Measurements from ENCODE around the gene PTPRCAP.
"Not testable (repeated sequence)": the region's sequence is repeated elsewhere in the genome, so short reads cannot be mapped to it uniquely, and the experiment has no call there.

PTPRCAP gene

DNA sequence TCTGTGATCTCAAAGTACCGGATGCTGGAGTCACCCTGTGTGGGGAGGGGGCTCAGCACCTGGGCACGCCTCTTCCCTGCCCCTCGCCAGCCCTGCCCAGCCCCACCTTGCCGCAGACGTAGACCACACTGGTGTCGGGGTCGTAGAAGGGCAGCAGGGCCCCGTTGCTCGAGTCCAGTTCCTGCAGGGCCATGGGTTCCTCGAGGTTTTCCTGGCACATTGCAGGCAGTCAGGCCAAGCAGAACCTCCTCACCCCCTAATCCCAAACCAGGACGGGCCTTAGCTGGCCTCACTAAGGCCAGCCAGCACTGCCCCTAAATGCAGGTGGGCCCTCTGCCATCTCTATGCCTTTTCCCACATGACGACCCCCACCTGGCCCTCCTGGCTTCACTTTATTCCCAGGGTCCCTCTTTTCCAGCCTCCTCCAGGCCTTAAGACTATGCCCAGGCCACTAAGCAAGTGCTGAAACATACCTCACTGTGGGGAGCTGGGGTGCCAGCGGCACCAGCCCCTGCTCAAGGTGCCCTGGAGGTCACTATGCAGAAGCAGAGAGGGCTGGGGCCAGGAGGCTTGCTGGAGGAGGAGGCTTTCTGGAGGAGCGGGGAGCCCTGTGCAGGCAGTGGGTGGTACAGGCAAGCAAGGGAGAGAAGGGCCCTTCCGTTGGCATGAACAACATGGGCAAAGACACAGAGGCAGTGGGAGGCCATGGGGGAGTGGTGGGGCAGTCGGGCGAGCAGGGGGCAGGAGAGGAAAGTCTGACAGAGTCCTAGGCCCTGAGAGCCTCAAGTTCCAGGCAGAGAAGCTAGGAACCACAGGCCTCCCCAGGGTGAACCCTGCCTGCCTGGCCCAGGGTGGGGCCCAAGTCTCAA lies 3.0 kb upstream of the PTPRCAP start:
- DNase-seq (ENCODE audit: low read depth in 2 of 2) = no peak

DNA sequence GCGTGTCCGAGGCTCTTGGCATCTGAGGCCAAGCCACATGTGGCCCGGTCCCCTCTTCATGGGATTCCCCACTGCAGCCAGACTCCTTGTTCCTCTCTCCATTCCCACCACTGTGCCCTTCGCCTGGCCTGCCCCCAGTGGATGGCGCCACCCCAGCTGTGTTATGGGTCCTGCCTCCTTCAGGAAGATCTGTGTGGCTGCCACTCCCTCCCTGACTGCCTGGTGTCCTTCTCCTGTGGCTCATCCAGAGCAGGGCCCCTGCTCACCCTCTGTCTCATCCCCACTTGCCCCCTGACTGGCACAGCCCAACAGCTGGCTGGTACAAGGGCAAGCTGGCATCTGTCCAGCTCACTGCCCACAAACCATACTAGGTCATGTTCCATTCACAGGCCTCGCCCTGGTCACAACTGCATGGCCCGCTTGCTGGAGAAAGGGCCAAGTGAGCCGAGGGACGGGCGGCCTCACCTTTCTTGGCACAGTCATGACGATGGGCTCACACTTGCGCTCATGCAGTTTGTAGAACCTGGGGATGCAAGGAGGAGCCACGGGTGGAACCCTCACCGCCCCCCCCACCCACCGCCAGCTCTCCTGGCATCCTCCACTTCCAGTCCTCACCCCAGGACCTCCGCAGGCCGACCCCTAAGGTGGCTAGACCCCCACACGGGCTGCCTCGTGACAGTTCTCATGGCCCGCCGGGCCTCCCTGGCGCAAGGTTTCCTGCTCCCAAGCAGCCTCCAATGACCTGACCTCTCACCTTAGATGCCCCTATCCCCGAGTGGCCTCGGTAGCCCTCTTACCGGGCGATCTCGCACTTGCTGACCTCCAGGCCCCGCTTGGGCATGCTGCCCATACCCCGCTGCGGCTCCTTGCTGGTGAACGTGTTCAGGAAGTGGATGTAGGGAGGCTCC lies 2.1 kb upstream of the PTPRCAP start:
- DNase-seq (ENCODE audit: low read depth in 2 of 2) = no peak

DNA sequence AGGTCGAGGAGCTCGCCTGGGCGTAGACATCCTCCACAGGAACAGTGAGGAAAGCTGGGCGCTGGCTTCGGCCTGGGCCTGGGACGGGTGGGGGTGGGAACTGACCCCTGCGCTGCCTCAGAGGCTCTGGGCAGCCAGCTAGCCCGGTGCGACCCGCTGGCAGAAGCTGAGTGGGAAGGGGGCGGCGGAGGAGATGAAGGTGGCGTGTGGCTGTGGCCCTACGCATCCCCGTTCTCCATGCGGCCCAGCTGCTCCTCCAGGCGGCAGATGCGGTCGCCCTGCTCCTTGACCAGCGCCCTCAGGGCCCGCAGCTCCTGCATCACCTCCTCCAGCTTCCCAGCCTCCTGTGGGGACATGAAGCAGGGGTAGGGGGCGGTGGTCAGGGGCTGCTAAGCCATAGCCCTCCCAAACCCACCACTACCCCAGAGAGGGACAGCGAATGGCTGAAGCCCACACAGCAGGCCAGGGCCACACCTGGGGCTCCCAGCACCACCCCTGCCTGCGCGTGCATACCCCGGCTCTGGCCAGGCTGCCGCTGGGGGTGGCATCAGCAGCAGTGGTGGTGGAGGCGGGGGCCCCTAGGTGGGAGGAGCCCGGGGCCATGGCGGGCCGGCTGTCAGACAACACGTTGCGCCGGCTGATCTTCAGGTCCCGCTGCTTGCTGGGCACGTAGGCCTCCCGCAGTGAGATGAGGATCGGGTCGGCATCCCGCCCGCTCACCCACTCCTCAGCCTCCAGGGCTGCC lies 848 bp upstream of the PTPRCAP start:
- DNase-seq (ENCODE audit: low read depth in 2 of 2) = no peak

DNA sequence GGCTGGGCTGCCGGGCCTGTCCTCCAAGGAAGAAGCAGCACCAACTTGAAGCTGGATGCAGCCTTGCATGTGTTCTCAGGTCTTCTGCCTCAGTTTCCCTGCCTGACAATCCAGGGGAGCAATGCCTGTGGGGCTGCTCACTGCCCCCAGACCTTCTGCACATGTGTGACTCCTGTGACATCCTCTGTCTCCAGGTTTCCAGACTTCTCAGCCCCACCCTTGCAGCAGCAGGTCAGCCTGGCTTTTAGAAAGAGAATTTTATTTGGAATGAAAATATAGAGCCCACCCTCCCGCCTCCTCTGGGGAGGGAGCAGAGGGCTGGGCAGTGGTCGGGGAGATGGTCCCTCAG lies 301 bp upstream of the PTPRCAP start:
- DNase-seq (ENCODE audit: low read depth in 2 of 2) = no peak

DNA sequence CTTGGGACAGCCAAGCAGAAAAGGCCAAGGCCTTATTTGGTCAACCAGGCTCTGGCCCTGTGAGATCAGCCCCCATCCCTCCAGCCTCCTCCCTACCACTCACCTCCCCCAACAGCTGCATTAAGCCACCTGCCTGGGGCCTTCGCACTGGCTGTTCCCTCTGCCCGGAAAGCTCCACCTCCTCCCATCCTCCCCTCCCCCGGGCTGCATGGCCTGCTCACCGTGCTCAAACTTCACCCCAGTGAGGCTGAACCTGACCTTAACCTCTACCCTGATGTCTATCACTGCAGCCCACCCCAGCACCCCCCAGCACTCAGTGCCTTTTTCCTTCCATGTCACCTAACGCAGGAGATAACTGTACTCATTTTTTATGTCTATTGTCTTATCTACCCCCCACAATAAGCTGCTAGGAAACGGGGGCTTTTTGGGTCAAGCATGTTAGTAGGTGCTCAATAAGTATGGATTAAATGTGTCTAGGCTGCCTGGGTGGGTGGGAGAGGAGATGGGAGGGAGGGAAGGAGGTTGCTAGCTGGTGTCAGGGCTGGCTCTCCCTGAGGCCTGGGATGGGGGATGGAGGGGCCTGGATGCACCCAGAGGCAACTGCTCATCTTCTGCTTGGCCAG lies 912 bp downstream of the PTPRCAP start:
- no peak for DNase-seq (ENCODE audit: low read depth in 2 of 2)

DNA sequence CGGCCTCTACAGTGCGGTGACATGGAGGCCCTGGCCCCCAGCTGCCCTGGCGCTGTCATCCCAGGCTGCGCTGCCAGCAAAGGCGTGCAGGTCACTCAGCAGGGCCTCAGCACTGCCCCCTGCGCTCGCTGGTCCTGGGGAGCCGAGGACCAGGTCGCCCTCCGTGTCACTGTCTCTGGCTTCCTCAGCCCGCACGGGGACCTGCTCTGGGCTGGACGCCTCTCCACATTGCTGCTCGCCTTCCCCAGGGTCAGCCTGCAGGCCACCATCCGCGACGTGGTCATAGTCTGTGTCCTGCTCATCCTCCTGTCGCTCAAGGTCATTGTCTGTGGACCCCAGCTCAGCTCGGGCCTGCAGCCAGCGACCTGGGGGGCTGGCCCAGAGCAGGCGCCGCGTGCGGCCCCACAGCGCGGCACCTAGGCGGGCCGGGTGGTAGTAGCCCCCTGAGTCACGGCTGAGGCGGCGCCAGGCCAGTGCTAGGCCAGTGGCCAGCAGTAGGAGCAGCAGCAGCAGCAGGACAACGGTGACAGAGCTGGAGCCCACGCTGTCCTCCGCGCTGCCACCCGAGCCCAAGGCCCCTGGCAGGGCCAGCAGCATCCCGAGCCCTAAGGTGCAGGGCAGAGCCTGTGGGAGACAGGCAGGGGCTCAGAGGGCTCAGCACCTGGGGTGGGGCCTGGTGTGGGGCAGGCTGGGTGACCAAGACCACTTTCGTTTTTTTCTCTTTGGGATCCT lies 1.6 kb downstream of the PTPRCAP start:
- DNase-seq (ENCODE audit: low read depth in 2 of 2) = no peak

DNA sequence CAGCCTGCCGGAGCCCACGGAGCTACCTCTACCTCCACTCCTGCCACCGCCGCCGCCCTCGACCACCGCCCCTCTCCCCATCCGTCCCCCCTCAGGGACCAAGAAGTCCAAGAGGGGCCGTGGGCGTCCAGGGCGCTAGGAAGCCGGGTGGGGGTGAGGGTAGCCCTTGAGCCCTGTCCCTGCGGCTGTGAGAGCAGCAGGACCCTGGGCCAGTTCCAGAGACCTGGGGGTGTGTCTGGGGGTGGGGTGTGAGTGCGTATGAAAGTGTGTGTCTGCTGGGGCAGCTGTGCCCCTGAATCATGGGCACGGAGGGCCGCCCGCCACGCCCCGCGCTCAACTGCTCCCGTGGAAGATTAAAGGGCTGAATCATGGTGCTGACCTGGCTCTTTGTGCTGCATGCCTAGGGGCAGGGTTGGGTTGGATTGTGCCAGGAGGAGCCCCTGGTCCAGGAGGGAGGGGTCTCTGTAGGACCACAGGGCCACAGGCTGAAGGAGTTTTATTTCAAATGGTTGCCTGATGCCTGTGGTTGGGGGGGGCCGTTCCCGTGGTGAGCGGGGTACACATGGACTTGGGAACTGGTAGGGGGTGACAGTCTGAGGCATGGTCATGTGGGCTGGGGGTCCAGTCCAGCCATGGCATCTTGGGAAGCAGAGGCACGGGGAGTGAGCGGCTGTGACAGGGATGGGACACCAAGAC lies 2.3 kb downstream of the PTPRCAP start:
- DNase-seq (ENCODE audit: low read depth in 2 of 2) = no peak

DNA sequence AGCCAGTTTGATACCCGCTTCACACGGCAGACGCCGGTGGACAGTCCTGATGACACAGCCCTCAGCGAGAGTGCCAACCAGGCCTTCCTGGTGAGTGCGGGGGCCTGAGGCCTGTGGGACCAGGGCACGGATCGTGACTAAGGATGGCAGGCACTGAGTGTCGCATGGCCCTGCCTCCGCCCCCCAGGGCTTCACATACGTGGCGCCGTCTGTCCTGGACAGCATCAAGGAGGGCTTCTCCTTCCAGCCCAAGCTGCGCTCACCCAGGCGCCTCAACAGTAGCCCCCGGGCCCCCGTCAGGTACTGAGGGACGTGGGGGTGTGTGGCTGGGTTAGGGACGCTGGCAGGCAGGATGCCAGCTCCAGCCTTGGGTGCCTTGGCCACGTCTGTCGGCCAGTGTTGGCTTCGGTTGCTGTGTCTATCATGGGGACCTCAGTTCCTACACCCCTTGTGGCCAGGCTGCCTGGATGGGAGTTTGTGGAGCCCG lies 3.0 kb downstream of the PTPRCAP start:
- no peak for DNase-seq (ENCODE audit: low read depth in 2 of 2)

DNA sequence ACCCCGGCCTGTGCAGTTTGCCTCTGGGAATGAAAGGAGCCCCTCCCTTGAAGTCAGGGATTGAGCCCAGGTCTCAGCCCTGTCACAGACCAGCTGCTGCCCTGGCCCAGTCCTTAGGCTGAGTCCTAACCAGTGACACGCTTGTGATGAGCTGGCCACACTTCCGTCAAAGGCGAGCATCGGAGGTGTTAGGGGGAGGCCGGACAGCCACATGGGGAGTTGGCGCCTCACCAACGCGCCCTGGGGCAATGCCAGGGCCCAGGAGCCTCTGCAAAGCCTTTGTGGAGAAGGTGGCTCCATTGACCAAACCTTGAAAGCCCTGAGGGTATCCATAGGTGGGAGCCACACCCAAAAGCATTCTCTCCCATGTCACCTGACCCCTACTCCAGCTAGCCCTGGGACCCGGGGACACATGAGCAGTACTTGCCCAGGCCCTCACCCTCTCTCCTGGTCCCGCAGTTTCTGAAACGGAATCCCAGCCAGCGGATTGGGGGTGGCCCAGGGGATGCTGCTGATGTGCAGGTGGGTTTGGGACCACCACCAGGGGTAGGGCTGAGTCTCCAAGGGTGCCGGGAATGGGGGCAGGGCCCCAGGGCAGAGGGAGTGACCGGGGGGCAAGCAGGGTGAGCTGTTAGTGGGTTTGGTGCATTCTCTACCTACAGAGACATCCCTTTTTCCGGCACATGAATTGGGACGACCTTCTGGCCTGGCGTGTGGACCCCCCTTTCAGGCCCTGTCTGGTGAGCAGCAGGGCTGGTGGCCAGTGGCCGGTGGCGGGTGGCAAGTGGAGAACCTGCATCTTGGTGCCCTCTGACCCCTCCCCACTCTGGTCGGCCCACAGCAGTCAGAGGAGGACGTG lies 3.7 kb downstream of the PTPRCAP start:
- DNase-seq (ENCODE audit: low read depth in 2 of 2) = no peak

DNA sequence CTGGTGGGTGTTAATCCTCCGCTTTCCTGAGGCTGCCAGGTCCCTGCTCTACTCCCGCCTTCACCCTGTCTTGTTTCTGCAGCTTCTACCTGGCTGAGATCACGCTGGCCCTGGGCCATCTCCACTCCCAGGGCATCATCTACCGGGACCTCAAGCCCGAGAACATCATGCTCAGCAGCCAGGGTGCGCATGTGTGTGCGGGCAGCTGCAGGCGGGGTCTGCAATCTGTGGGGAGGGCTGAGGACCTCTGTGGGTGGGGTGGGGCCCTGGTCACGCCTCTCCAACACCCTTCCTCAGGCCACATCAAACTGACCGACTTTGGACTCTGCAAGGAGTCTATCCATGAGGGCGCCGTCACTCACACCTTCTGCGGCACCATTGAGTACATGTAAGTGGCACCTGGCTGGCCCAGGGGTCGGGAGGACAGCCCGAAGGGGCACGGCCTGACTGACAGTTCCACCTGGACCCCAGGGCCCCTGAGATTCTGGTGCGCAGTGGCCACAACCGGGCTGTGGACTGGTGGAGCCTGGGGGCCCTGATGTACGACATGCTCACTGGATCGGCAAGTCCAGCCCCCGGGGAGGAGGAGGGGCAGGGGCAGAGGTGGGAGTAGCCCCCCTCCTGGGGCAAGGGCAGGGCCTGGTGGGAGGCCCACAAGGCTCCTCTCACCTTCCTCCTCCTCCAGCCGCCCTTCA lies 4.7 kb downstream of the PTPRCAP start:
- no peak for DNase-seq (ENCODE audit: low read depth in 2 of 2)

DNA sequence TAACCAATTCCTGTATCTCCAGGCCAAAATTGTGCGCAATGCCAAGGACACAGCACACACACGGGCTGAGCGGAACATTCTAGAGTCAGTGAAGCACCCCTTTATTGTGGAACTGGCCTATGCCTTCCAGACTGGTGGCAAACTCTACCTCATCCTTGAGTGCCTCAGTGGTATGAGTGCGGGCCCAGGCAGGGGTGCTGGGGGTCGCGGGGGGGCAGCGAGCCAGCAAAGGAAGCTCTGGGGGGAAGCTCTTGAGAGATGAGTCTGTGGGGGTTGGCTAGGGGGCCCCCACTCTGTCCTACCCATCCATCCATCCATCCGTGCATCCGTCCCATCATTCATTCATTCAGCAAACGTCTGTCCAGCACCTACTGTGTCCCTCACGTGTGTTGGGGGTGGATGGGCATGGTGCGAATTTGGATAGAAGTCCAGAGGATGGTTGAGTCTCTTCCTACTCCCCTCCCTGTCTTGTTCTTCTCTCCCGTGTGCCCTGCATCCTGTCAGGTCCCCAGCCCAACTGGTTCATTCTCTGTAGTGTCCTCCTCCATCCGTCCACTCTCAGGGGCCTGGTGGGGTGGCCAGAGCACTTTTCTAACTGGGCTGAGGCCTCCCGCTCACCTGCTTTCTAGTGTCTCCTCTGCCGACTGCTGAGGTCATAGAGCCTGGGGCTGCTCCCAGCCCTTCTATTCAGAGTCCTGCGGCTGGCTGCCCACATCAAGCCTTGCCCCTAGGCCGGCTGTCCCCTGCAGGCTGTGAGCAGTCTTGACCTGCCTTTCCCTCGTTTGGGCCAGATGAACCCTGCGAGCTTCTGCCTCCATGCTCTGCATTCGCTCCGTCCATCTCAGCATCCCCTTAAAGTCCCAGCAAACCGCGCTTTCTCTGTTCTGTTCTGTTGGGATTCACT lies 5.9 kb downstream of the PTPRCAP start:
- no peak for DNase-seq (ENCODE audit: low read depth in 2 of 2)

DNA sequence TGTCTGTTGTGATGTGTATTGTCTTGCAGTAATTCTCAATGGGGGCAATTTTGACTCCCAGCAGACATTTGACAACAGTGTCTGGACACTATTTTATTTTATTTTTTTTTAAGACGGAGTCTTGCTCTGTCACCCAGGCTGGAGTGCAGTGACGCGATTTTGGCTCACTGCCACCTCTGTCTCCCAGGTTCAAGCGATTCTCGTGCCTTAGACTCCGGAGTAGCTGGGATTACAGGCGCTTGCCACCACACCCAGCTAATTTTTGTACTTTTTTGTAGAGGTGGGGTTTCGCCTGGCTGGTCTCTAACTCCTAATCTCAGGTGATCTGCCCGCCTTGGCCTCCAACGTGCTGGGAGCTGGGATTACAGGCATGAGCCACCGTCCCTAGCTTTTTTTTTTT lies 7.8 kb downstream of the PTPRCAP start:
- DNase-seq (ENCODE audit: low read depth in 2 of 2) = no peak

DNA sequence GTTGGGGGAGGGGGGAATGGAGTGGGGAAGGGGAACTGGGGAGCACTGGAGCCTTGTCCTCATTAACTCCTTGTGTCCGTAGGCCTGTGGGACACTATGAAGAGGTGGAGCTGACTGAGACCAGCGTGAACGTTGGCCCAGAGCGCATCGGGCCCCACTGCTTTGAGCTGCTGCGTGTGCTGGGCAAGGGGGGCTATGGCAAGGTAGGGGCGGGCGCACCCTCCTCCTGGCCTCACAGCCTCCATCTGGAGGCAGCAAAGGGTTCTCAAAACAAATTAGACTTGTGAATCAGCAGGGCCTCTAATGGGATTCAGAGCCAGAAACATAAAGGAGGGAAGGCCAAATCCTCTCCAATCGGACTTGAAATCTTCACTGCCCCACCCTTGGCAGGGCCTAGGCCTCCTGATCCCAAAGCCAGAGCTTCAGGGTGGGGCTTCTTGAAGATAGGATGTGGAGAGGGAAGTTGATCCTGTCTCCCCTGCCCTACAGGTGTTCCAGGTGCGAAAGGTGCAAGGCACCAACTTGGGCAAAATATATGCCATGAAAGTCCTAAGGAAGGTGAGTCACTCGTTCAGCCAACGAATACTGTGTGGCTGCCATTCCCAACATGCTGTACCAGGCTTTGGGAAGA lies 8.3 kb downstream of the PTPRCAP start:
- no peak for DNase-seq (ENCODE audit: low read depth in 2 of 2)

DNA sequence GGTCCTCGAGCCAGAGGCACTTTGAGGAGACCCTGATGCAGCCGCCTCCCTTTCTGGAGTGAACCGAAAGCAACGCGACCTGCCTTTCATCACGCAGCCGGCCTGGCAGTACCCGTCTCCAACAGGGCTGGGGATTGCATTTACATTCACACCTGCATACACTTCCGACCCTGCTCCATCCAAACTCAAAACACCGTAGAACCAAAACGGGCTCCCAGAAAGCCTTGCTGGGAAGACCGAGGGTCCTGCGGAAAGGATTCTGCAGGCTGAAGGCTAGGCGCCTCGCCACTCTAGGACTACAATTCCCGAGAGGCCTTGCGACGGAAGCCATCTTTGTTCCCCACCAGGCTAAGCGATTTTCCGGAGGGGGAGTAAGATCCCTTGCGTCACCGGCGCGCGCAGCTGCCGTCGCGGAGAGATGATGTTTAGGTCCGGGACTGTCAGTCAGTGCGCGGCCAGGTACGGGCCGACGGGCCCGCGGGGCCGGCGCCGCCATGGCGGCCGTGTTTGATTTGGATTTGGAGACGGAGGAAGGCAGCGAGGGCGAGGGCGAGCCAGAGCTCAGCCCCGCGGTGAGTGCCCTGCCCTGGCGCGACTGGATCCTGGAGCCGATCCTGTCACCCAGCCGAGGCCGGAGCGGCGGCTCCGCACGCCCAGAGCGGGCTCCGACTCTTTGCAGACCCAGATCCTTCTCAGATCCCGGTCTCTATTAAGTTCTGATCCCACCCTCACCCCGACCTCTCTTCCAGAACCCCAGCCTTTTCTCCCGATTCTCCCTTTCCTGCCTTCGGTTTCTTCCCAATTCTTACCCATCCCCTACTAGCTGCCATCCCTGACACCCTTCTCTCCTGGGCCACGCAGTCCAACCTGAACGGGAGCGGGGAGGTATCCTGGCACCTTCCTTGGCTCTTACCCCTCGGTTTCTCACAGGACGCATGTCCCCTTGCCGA lies 9.2 kb downstream of the PTPRCAP start, which contains the start of gene RPS6KB2:
Gene RPS6KB2, plus strand, starts transcription at position 443 of the 950 bp plus-strand sequence. Its CDS starts 52 bp downstream, at position 495.
- DNase-seq (ENCODE audit: low read depth in 2 of 2) = peak; percentile 93

DNA sequence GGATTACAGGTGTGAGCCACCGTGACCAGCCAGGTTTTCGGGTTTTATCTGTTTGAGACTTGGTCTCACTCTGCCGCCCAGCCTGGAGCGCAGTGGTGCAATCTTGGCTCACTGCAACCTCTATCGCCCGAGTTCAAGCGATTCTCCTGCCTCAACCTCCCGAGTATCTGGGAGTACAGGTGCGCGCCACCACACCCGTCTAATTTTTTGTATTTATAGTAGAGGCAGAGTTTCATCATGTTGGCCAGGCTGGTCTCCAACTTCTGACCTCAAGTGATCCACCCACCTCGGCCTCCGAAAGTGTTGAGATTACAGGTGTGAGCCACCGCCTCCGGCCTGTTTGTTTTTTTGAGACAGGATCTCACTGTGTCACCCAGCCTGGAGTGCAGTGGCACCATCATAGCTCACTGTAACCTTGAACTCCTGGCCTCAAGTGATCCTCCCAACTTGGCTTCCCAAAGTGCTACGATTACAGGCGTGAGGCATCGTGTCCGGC lies 10.1 kb downstream of the PTPRCAP start:
- DNase-seq (ENCODE audit: low read depth in 2 of 2) = not testable (repeated sequence)
